ENCODE measurements around the gene GMPR. TPM values are rescaled to one million over a fixed set of nuclear protein-coding genes. Genes with fewer than 3 reads are reported as not detected.

Gene GMPR
- total and polyA plus RNA-seq, 7 donors, result 2.8 to 26.5 (median 15.0) TPM

DNA sequence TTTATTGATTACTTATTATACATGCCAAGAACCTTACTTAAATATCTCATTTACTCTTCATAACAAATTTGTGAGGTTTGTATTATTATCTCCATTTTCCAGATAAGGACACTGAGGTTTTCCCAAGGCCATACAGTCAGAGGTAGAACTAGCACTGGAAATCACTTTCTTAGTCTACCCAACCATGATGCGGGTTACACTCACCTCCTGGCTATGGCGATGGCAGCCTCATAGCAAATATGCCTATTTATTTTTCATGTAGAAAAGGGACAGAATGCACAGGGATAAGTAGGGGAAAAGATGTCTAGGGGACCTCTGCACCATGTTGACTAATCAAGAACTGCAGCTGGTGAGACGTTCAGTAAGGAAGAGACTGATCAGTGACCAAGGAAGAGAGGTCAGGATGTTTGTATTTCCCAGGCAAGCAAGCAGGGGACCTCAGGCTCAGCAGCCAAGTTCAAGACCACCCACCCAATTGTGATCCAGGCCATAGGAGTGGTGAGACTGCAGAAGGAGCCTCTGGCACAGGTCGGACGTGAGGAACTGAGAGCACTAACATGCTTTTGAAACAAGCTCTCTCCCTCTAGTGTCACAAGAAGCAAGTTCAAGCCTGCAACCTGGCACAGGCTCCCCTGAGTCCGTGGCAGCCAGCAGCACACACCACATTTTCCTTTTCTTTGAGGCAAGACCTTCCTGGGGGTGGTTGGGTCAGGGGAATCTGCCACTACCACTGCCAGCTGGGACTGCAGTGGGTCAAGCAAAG, 97.8 kb downstream of the GMPR start:
- DNase-seq, result no peak
- Histone ChIP-seq H3K4me1 (peaks cover 0 to 82% (median 70%) of the 10 kb centered on the region in 4 donors), H3K4me3 (no peak overlapping the region), H3K27me3 (no peaks in the 10 kb centered on the region), H3K9me3 (no peaks in the 10 kb centered on the region), H3K27ac (peak overlapping the region in 3 of 4 donors; percentile 20 to 83 (median 77)), H3K36me3 (no peaks in the 10 kb centered on the region)
- intact Hi-C loops (cut with DNase I), result loop anchor here (10.0 kb wide), 1 partner anchor 1369 kb away; the partner anchor contains the start of gene NUP153
- 79 to 90% methylated on average over 6 of the region's 6 CpGs for WGBS, 2 donors
- TF ChIP-seq POLR2A (IDR thresholded peaks at IDR 0.05) (no peak), CTCF (IDR thresholded peaks at IDR 0.05) (no peak), EP300 (IDR thresholded peaks at IDR 0.05) (no peak), POLR2AphosphoS5 (IDR thresholded peaks at IDR 0.05) (no peak)

GRCh38 chr6:16336911-16337294, 98.5 kb downstream of the GMPR start:
- intact Hi-C loops (cut with DNase I), result loop anchor here (10.0 kb wide), 1 partner anchor 1368 kb away; the partner anchor contains the start of gene NUP153
- no peaks in the 10 kb centered on the region for H3K9me3 ChIP-seq
- no peaks in the 10 kb centered on the region for H3K36me3 ChIP-seq
- no peak for DNase-seq
- H3K27ac ChIP-seq, result peak overlapping the region in 3 of 4 donors; percentile 20 to 83 (median 77)
- TF ChIP-seq CTCF (IDR thresholded peaks at IDR 0.05), result no peak
- no peak for TF ChIP-seq EP300 (IDR thresholded peaks at IDR 0.05)
- TF ChIP-seq POLR2A (IDR thresholded peaks at IDR 0.05), result no peak
- no peak for TF ChIP-seq POLR2AphosphoS5 (IDR thresholded peaks at IDR 0.05)
- 84 to 92% methylated on average over 6 of the region's 6 CpGs for WGBS, 2 donors
- peaks cover 0 to 77% (median 64%) of the 10 kb centered on the region in 4 donors for H3K4me1 ChIP-seq
- H3K4me3 ChIP-seq, result no peak overlapping the region
- no peaks in the 10 kb centered on the region for H3K27me3 ChIP-seq

- Histone ChIP-seq H3K27me3 (no peaks in the 10 kb centered on the region), H3K9me3 (no peaks in the 10 kb centered on the region), H3K4me1 (peaks cover 0 to 77% (median 64%) of the 10 kb centered on the region in 4 donors), H3K36me3 (no peaks in the 10 kb centered on the region), H3K27ac (peak overlapping the region; percentile 20 to 83 (median 48)), H3K4me3 (no peak overlapping the region)
- WGBS, 2 donors, result 74 to 85% methylated on average over 13 of the region's 13 CpGs
- intact Hi-C loops (cut with DNase I), result loop anchor here (10.0 kb wide), 1 partner anchor 1367 kb away; the partner anchor contains the start of gene NUP153
- peak; percentile 96 for DNase-seq
- TF ChIP-seq POLR2A (IDR thresholded peaks at IDR 0.05) (no peak), EP300 (IDR thresholded peaks at IDR 0.05) (peak in 2 of 4 donors; percentile 42 to 55), CTCF (IDR thresholded peaks at IDR 0.05) (no peak), POLR2AphosphoS5 (IDR thresholded peaks at IDR 0.05) (peak; percentile 52 to 89 (median 86))
Observed at GRCh38 chr6:16337295-16337975, 99.0 kb downstream of the GMPR start.

DNA sequence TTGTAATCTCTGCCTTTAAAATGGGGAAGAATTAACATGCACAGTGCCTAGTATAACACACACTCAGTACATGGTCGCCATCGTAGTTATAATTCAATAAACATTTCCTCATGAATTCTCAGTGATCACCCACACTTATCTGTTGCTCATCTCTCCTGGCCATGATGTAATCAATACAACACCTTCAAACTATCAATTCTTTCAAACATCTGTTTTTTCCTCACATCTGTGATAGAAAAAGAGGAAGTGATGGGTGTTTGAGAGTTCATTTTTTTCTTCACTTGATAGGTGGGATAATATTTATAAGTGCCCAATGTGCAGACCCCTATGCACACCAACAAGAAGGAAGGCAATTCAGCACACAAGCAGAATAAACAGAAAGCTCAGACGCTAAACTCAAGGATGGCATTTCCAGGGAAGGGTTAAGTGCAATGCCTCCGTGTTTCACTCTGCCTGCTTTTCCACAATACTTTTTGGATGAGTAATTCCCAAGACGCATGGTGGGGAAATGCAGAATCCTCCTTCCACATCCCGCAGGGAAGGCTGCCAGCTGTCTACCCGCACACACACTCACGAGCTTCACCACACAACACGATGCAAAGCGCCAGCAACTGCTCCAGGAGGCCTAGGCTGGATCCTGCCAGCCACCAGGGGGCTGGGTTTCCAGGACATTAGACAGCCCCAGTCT, 100.3 kb downstream of the GMPR start:
- DNase-seq, result peak; percentile 93
- H3K36me3 ChIP-seq, result no peaks in the 10 kb centered on the region
- no peaks in the 10 kb centered on the region for H3K27me3 ChIP-seq
- 69 to 78% methylated on average over 10 of the region's 10 CpGs for WGBS, 2 donors
- peaks cover 0 to 75% (median 62%) of the 10 kb centered on the region in 4 donors for H3K4me1 ChIP-seq
- intact Hi-C loops (cut with DNase I), result loop anchor here (10.0 kb wide), 1 partner anchor 1366 kb away; the partner anchor contains the start of gene NUP153
- no peak overlapping the region for H3K4me3 ChIP-seq
- peak overlapping the region in 3 of 4 donors; percentile 35 to 83 (median 77) for H3K27ac ChIP-seq
- H3K9me3 ChIP-seq, result no peaks in the 10 kb centered on the region
- TF ChIP-seq POLR2AphosphoS5 (IDR thresholded peaks at IDR 0.05) (peak; percentile 9 to 89 (median 84)), EP300 (IDR thresholded peaks at IDR 0.05) (peak in 2 of 4 donors; percentile 42 to 75), POLR2A (IDR thresholded peaks at IDR 0.05) (no peak), CTCF (IDR thresholded peaks at IDR 0.05) (peak; percentile 26 to 65 (median 38))
